Left renal pelvis (tissue), 4 donors: ENCODE measurements around the gene RPS6KA6. TPM values are rescaled to one million over a fixed set of nuclear protein-coding genes. Genes with fewer than 3 reads are reported as not detected.

ENCODE experiments used
- DNase-seq, 4 donors: peaks; one replicate each; pipeline ENCODE4 v3.0.0-alpha.2; 2013; ENCODE audit warnings: low read depth in 4 of 4, low spot score in 3 of 4
- polyA plus RNA-seq, 4 donors: library from polyadenylated mRNA; unstranded; fragments of 120-200 nt; gene quantifications; one replicate each; pipeline ENCODE4 v1.2.1, GENCODE V29; 2013; ENCODE audit not compliant: insufficient read length in 4 of 4

RPS6KA6 gene
- polyA plus RNA-seq, 4 donors, result 8.1 to 20.7 (median 18.6) TPM

- no peak for DNase-seq
These were observed 19.9 kb downstream of the RPS6KA6 start for GRCh38 chrX:84168095-84168494.

DNA sequence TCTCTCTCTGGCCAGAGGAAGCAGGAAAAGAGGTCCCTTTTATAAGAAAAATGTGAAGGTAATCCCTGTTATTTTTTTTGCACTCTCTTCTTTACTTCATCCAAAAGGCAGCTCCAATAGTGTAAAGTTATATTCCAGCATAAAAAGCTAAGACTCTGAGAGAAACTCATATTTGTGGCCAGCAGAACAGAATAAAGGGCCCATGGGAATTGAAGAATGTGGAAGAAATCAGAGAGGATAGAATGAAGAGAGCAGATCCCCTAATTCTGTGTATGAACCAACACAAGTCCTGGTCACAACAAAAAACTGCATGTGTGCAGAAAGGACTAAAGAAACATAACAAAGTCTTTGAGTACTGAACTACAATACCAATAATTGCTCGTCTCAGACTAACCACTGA is 22.3 kb downstream of the RPS6KA6 start:
- DNase-seq, result no peak

DNA sequence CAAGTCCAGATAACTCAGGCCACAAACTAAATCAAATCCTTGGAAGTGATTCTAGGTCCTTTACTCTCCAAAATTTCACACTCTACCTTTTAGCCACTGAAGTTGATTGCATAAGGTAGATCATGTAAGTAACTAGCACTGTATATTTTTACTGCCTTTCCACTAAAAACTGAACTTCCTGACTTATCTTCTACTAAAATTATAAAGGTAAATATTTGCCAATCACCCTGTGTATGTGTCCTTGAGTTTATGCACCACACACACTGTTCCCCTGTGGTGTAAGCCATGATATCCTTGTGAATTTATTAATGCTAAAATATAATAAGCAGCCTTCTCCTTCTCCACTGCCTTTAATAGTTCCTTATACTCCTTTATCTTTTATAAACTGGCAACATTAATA is 25.6 kb downstream of the RPS6KA6 start:
- no peak for DNase-seq

GRCh38 chrX:84161641-84162040 is 26.4 kb downstream of the RPS6KA6 start:
- DNase-seq, result no peak

- no peak for DNase-seq
These were observed 27.3 kb downstream of the RPS6KA6 start for GRCh38 chrX:84160736-84161135.

DNA sequence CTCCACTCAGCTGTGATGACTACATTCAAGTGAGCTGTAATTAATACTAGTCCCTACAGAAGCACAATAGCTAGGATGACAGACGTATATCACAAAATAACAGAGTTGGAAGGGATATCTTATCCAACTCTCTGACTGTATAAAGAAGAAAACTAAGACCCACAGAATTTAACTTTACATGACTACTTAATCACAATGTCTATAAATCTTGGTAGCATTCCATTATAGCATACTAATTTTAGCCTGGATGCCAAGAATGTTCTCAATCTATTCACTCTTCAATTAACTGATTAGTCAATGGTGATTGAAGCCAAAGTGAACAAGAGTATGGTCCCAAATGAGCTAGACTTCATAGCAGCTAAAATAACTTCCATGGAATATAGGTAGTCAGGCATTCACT is 31.2 kb downstream of the RPS6KA6 start:
- DNase-seq, result no peak

- no peak for DNase-seq
These were observed 32.1 kb downstream of the RPS6KA6 start for GRCh38 chrX:84155938-84156337.

DNA sequence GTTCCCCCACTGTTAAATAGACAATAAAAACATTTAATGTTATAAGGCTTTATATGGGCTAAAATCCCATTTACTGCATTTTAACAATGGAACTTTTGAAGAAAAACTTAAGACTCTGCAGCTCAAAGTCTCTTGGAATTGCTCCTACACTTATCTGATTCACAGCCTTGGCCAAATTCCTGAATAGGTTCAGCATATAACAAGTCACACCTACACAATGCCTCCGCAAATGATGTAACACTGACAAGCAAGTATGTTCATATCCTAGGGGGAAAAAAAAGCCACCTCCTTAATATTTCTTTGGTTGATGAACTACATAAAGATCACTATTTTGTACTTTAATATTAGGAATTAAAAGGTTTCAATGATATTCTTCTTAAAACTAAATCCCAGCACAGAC is 34.5 kb downstream of the RPS6KA6 start:
- DNase-seq, result no peak

DNA sequence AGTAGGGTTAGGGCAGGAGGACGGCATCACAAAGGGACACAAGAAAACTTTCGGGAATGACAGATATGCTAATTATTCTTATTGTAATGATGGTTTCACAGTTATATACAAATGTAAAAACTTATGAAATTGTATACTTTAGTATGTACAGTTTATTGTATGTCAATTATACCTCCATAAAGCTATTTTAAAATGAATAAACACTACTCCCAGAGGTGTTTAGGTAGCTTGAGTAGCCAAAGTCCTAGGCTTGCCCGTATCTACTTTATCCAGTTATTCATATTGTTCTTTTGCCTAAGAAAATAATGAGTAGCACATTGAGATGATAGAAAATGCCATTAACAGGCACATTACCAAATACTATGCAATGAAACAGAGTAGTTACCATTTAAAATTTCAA is 43.0 kb downstream of the RPS6KA6 start:
- no peak for DNase-seq

- no peak for DNase-seq
These were observed 43.7 kb downstream of the RPS6KA6 start for GRCh38 chrX:84144281-84144680.

DNA sequence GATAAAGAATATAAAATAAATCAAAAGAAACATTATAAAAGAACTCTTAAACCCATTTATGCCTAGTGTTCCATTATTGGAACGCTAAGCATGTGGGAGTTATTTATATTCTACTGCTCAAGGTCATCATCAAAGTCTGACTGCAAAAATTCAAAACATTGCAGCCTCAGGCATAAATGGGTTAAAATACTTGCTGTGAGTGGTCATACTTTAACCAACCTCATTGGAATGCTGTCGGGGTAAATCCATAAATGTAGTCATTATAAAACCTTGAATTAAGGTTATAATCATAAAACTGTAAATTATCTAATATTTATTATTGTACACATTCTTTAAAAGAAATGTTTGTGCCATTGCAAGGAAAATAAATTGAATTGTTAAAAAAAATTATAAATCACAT is 55.0 kb downstream of the RPS6KA6 start:
- DNase-seq, result no peak

DNA sequence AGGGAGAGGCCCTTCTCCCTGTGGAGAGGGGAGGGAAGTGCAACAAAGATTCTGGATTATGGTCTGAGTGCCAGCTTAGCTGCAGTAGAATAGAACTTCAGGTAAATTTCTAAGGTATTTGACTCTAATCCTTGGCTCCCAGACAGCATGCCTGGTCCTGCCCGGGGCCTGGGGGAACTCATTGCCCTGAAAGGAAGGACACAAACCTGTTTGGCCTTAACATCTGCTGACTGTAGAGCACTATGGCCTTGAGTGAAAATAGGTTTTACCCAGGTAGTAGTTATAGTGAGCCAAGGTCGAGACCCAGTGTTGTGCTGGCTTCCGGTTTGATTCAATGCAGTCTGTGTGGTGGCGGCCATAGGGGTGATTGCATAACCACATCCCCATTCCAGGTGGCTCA is 64.4 kb downstream of the RPS6KA6 start:
- no peak for DNase-seq

- DNase-seq, result peak in 1 of 4 donors; percentile 1
These were observed 69.2 kb downstream of the RPS6KA6 start for GRCh38 chrX:84118769-84119168.

DNA sequence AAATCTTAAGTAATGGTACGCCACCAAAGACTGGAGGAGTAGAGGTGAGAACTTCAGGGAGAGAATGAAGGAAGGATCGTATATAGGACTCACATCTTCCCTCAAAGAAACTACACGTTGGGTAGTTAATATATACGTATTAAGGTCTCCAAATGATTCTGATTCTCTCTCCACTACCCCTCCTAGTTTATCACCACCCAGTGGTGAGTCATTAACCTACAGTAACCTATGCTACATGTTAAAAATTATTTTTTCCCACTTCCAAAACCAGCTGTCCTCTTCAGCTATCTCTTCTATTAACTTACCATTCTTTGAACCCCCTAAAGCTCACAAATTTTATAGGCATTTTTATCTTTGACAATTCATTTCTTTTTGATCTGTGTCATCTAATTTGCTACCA is 69.7 kb downstream of the RPS6KA6 start:
- no peak for DNase-seq

DNA sequence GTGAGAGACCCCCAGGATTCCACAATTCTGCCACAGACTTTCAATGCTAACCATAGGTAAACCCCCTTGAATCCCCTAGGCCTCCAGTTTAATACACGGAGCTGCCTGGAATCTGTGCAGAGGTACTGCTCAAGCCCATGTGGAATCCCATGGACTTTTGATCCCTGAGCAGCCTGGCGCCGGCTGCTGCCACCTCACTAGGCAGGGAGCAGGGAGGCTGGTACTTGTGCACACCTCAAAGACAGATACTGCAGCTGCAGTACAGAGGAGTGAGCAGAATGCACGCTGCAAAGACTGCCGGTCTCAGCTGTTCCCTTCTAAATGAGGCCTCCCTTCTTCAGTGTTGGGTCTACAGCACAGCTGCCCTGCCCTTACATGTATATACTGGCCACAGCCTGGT is 79.4 kb downstream of the RPS6KA6 start:
- DNase-seq, result no peak

GRCh38 chrX:84099120-84099519 is 88.9 kb downstream of the RPS6KA6 start:
- DNase-seq, result no peak

DNA sequence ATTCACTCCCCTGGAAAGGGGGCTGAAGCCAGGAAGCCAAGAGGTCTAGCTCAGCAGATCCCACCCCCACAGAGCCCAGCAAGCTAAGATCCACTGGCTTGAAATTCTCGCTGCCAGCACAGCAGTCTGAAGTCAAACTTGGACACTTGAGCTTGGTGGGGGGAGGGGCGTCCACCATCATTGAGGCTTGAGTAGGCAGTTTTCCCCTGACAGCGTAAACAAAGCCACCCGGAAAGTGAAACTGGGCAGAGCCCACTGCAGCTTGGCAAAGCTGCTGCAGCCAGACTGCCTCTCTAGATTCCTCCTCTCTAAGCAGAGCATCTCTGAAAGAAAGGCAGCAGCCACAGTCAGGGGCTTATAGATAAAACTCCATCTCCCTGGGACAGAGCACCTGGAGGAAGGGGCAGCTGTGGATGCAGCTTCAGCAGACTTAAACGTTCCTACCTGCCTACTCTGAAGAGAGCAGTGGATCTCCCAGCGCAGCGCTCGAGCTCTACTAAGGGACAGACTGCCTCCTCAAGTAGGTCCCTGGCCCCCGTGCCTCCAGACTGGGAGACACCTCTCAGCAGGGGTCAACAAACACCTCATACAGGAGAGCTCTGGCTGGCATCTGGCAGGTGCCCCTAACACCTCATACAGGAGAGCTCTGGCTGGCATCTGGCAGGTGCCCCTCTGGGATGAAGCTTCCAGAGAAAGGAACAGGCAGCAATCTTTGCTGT is 108.4 kb downstream of the RPS6KA6 start:
- DNase-seq, result peak in 3 of 4 donors; percentile 7 to 14 (median 8)

- no peak for DNase-seq
These were observed 109.0 kb downstream of the RPS6KA6 start for GRCh38 chrX:84078991-84079390.

DNA sequence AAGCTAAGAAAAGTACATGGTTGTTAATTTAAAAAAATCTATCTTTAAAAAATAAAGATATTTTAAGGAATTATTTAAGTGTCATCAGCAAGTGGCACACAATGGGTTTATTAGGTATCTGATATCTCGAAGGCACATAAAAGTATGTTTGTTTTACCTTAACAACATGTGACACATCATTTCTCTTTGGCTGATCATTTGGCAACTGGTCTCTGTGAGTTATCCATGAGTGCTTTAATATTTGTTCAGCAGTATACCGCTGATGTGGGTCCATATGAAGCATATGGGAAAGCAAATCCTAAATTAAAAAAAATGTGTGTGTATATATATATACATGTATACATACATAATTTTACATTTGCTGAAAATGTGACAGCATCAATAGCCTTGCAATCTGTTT is 123.2 kb downstream of the RPS6KA6 start:
- DNase-seq, result no peak

GRCh38 chrX:84064164-84064563 is 123.8 kb downstream of the RPS6KA6 start:
- no peak for DNase-seq

DNA sequence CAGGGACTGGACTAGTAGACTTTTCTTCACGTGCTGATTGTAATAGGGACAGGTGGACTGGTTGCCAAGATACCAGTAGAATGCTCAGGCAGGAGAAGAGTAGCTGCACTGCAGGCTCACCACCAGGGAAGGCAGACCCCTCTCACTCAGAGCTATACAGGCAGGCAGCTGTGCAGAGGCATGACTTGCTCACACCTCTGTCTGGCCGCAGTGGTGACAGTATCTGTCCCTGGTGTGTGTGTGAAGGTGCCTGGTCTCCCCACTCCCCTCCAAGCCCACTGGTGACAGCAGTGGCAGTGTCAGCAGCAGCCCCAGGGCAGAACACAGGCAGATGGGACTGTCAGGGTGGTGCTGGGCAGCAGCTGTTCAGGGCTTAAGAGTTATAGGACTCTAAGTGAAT is 140.7 kb downstream of the RPS6KA6 start:
- DNase-seq, result no peak

DNA sequence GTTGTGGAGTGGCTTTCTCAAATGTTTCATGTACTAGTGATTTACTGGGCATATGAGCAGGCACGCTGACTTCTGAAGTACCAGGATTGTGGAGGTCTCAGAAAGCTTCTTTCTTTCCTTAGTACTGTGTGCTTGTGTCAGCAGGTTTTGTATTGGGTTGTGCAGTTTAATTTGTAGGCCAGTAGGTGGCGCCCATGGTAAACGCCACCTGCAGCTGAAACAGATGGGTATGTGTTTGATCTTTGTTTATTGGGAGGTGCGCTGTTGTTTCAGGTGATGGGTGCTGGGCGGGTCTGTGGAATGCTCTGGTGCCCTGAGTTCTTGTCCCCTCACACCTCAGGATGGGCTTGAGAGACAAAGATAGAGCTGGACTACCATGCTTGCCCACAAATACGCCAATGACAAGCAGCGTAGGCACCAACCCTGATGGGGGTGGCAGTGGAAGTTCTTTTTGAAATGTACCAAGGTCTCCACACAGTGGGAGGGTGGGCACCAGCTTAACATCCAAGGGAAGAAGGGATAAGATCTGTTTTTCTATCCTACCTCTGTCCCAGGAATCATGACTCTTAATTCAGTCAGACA is 141.5 kb downstream of the RPS6KA6 start:
- DNase-seq, result peak in 2 of 4 donors; percentile 1 to 3

DNA sequence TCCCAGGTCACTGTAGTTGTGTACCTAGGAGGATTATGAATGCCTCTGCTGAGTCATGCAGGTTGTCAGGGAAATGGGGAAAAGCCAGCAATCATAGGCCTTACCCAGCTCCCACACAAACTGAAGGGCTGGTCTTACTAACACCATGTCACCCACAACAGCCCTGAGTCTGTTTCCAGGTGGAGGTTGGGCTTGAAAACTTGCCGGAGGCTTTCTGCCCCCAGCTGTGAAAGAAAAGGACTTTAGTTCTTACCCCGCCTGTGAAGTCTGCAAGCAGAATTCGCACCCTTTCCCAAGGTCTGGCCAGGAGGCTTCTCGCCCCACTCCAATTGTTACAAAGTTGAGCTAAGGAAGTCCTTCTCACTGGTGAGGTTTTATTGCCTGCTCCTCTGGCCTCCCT is 143.9 kb downstream of the RPS6KA6 start:
- no peak for DNase-seq
